Neural cell (in vitro differentiated cells): Measurements from ENCODE around the gene HHLA2.

Experiments used
- CTCF ChIP-seq: fragments of 450-650 bp; IDR thresholded peaks from 2 replicates; pipeline ENCODE4 v1.5.1; 2014; ENCODE audit warnings: antibody characterized with exemption, mild to moderate bottlenecking, moderate library complexity; ENCODE audit not compliant: poor library complexity, severe bottlenecking
- EZH2 ChIP-seq: fragments of 200-600, 300-800 bp; shearing (Covaris generic), sonication (generic); IDR thresholded peaks from 2 replicates; pipeline ENCODE4 v1.6.1; 2014; ENCODE audit warnings: antibody characterized with exemption, low read length, borderline replicate concordance, mild to moderate bottlenecking; ENCODE audit not compliant: insufficient read depth, poor library complexity, severe bottlenecking
- RAD21 ChIP-seq: fragments of 450-650 bp; conservative IDR thresholded peaks from 2 replicates; pipeline ENCODE4 v1.6.1; 2014; ENCODE audit warnings: antibody characterized with exemption, mild to moderate bottlenecking, moderate library complexity
- REST ChIP-seq: IDR thresholded peaks from 2 replicates; pipeline ENCODE4 v1.6.1; 2012; ENCODE audit warnings: borderline replicate concordance
- SMC3 ChIP-seq: fragments of 450-650 bp; conservative IDR thresholded peaks from 2 replicates; pipeline ENCODE4 v1.6.1; 2014; ENCODE audit warnings: antibody characterized with exemption, mild to moderate bottlenecking, moderate library complexity; ENCODE audit not compliant: poor library complexity
- TAF1 ChIP-seq: IDR thresholded peaks from 2 replicates; pipeline ENCODE4 v1.6.1; 2012; ENCODE audit warnings: low read depth

GRCh38 chr3:108271626-108272025 lies 24.7 kb upstream of the HHLA2 start:
- no peak for TF ChIP-seq CTCF
- no peak for TF ChIP-seq RAD21
- TF ChIP-seq EZH2: no peak
- TF ChIP-seq REST: no peak
- TF ChIP-seq SMC3: no peak
- TF ChIP-seq TAF1: no peak
